GM19324 (cell line): ENCODE results near the gene ITCH.
A peak's percentile ranks its signal among the peaks of the same experiment; 100 is the strongest.
"Not testable (repeated sequence)": the region's sequence is repeated elsewhere in the genome, so short reads cannot be mapped to it uniquely, and the experiment has no call there.

Source experiments
- ATAC-seq: cut with Tn5 transposase; IDR thresholded peaks from one replicate; pipeline ENCODE4 v1.9.1; 2021; ENCODE audit warnings: mild to moderate bottlenecking, moderate library complexity; ENCODE audit not compliant: unreplicated experiment, low FRiP score

ITCH gene

DNA sequence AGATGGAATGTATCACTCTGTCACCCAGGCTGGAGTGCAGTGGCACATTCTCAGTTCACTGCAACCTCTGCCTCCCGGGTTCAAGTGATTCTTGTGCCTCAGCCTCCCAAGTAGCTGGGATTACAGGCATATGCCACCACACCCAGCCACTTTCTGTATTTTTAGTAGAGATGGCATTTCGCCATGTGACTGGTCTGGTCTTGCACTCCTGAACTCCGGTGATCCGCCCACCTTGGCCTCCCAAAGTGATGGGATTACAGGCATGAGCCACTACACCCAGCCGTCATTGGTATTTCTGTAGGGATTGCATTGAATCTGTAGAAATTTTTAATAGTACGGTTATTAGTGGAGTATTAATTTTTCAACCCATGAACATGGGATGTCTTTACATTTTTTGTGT is 134.5 kb downstream of the ITCH start:
- not testable (repeated sequence) for ATAC-seq

DNA sequence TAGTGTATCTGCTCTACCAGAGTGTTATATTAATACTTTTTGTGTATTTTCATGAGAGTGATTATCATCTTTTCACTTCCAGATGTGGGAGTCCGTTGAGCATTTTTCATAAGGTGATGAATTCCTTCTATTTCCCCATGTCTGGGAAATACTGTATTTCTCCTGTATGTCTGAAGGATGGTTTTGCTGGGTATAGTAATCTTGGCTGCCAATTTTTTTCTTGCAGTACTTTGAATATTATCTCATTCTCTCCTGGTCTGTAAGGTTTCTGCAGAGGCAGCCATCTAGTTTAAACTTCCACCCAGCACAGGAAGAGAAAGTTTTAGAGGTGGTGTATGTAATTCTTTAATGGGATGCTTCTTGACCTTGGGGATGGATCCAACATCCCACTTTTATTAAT is 137.8 kb downstream of the ITCH start:
- ATAC-seq = no peak

DNA sequence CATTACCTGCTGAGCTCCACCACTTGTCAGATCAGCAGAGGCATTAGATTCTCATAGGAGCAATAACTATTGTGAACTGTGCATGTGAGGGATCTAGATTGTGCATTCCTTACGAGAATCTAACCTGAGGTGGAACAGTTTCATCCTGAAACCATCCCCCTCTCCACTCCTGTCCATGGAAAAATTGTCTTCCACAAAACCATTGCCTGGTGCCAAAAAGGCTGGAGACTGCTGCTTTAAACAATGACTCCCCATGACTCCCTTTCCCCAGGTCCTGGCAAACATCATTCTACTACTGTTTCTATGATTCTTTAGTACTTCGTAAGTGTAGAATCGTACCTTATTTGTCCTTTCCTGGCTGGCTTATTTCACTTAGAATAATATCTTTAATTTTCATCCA is 143.4 kb downstream of the ITCH start:
- ATAC-seq = no peak

DNA sequence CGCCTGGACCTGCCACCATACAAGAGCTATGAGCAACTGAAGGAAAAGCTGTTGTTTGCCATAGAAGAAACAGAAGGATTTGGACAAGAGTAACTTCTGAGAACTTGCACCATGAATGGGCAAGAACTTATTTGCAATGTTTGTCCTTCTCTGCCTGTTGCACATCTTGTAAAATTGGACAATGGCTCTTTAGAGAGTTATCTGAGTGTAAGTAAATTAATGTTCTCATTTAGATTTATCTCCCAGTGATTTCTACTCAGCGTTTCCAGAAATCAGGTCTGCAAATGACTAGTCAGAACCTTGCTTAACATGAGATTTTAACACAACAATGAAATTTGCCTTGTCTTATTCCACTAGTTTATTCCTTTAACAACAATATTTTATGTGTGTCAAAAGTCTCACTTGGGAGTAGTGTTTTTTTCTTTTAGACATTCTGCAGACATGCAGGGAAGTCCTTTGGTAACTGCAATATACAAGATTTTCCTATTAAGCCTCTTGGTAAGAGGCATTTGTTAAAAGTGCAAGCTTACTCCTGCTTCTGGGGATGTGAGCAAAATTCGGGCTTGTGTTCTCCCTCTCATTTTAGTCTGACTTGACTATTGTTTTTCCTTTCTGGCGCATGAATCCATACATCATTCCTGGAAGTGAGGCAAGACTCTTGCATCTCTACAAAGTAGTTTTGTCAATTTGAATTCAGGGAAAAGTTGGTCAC is 144.8 kb downstream of the ITCH start:
- ATAC-seq = no peak

DNA sequence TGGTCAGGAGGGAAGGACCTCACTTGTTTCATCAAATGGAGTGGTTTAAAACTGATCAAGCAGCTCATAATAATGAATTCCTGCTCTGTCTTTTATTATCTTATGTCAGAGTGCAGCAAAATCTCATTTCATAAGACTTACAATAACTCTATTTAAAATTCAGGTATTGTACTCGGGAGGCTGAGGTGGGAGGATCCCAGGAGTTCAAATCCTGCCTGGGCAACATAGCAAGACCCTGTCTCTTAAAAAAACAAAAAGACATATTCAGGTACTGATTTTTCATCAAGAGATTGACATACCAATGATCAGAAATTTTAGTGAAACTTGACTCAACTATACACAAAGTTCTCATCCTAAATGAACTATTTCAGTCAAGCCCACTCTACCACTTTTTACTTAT is 147.5 kb downstream of the ITCH start:
- no peak for ATAC-seq

DNA sequence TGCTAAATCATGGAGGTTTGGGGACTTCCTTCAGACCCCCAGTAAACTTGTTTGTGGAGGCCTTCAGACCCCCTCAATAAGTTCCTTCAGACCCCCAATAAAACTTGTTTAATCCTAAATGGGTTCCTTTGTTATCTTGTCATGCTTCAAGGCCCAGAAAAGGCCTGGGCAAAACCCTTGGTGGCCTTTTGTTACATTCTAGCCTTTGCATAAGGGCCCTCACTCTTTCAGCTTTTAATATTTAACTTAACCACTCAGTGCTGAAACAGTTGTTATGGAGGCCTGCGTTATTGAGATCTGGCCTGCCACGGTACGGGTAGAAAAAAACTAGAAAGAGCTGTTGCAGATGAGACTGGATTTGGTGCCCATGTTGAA is 148.8 kb downstream of the ITCH start:
- ATAC-seq = no peak

DNA sequence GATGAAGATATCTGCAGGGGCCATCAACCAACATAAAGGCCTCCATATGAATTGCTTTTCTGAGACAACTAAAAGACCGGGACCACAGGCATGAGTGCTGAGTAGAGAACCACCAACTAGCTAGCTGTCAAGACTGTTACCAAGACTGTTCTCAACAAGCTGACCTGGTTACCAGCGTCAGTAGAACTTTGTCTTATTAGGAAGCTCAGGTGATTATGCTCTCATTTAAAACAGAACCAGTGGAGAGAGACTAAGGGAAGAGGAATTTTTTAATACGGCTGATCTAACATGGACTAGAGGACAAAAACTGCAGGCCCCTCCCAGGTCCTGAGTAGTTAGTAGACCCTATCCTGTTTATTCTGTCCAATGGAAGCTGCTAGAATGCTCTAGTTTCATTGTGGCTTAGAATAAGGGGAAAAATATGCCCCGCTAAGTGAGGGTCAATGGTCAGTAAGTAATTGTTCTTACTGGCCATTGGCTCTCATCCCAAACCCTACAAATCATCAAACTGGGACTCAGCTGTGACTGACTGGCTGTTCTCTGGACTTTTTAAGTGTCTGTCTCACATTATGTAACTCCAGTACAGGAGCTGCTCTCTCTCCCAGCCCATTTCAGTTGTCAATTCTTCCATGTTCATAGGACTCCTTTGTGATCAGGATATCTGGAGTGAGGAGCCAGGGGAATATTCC is 149.3 kb downstream of the ITCH start:
- ATAC-seq = no peak

DNA sequence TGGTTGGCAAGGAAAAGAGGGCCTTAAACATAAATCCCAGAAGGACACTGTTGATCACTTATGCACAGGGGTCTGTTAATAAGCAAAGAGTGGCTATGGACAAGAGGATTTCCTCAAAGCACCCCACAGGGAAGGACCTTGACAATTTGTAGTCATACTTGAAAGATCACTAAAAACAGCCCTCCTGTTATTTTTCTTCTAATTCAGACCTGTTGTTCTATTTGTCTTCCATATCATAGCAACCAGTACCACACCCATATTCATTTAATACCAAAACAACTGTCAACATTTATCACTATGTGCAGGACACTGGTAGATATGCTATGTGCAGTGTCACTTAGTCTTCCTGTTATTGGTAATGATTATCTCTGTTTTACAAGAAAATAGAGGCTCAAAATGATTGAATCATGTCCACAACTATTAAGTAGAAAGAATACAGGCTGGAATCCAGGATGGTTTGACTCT is 149.9 kb downstream of the ITCH start:
- ATAC-seq = no peak

DNA sequence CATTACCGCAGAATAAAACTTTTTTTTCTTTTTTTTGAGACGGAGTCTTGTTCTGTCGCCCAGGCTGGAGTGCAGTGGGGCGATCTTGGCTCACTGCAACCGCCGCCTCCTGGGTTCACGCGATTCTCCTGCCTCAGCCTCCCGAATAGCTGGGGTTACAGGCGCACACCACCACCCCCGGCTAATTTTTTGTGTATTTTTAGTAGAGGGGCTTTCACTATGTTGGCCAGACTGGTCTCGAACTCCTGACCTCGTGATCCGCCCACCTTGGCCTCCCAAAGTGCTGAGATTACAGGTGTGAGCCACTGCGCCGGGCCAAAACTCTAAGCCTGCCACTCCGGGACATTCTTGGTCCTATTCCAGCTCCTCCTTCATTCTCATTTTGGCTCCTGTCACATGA is 151.0 kb downstream of the ITCH start:
- not testable (repeated sequence) for ATAC-seq

DNA sequence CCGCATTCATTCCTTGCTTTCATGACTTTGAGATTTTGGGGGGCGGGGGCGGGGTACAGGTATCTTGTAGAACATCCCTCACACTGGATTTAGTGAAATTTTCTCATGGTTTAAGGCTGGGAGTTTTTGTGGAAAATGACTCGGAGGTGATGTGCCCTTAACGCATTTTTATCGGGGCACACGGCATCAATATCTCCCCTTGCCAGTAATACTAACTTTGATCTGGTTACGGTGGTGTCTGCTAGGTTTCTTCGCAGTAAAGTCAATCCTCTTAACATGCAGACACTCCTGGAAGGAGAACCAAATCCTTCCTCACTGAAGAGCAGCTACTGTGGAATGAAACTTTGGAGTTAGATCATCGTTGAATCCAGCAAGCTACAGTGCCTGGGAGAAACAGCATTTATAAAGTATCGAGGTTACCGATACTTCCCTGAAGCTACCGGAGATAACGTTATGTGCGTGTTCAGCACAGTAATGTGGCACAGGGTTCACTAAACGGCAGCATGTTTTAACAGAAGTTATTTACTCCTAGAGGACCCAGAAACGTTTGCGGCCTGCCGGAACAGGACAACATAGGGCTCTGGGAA is 151.9 kb downstream of the ITCH start:
- ATAC-seq = no peak

DNA sequence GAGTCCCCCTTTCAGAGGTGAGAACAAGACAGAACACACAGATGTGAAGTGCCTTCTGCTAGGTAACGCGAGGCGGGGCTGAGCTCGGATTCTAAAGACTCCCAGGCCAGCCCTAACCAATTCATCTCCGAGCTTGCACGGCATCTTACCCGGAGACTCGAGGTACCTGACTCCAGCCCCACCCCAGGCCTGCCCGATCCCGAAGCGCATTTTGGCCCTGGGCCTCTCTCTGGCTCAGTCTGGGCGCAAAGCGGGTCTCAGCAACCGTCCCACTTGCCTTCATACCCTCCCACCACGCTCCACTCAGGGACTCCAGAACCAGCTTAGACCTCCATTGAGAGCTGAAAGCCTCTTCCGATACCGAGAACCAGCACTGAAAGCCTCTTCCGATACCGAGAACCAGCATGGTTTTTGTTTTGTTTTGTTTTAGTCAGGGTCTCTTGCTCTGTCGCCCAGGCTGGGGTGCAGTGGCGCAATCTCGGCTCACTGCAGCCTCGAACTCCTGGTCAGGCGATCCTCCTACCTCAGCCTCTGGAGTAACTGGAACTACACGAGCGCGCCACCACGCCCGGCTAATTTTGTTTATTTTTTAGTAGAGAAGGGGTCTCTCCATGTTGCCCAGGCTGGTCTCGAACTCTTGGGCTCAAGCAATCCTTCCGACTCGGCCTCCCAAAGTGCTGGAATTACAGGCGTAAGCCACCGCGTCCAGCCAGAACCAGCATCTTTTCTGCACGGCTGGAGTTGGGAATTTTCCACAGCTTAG is 152.6 kb downstream of the ITCH start:
- peak; percentile 38 for ATAC-seq

DNA sequence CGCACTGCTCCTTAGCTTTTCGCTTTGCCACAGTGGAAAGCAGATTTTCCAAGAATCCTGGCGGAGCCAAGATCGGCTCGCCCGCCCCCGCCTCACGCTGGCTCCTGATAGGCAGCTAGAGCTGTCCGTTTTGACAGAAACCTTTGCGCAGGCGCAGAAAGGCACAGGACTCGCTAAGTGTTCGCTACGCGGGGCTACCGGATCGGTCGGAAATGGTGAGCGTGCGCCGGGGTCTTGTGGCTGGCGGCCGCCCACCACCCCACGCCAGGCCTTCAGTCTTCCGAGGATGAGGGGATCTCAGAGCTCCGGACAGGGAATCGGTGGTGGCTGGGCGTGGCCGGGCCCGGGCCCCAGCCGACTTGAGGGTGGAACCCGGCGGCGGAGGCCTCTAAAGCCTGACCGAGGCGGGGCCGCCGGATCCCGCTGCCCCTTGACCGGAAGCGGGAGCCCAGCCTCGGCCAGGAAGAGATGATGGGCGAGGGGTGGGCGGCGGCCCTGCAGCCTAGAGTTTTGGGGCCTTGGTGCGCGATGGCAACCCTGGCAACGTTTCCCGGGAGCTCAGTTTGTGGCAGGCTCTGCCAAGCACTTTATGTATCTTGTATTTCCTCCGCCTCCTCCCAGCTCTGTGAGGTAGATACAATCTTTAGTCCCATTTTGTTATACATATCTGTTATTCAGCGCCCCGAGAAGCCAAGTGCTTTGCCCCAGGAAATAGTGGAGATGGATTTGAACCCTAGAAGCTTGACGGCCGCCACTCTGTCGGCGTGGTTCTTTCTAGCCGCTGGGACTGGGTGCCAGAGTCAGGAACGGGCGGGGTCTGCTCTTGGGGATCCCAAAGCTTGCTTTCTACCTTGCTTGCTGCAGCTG is 153.4 kb downstream of the ITCH start, which contains the start of gene DYNLRB1:
DYNLRB1 (plus strand) TSS at position 176 of the 867 bp plus-strand sequence; CDS start at position 213, 37 bp downstream.
- peak; percentile 78 for ATAC-seq

DNA sequence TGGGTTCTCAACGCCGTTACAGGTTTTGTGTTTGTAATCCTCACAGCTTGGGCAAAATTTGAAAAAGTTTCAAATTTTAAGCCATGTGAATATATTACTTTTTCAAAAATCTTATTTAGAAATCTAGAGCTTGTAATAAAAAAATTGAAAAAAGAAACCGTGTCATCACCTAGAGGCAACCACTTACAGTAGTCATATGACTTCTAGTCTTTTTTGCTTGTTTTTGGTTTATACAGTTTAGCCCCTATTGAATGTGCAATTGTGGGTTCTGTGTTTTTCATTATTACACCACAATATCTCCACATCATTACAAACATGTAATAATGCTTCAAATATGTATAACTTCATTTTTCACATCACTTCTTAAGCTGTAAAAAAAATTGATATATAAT is 154.0 kb downstream of the ITCH start:
- ATAC-seq = no peak

DNA sequence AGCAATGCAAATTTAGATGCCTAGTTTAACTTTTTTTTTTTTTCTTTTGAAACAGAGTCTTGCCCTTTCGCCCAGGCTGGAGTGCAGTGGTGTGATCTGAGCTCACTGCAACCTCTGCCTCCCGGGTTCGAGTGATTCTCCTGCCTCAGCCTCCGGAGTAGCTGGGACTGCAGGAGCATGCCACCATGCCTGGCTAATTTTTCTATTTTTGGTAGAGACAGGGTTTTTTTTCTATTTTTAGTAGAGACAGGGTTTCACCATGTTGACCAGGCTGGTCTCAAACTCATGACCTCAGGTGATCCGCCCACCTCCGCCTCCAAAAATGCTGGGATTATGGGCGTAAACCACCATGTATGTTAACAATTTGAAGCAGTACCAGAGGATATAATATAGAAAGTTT is 155.8 kb downstream of the ITCH start:
- not testable (repeated sequence) for ATAC-seq

DNA sequence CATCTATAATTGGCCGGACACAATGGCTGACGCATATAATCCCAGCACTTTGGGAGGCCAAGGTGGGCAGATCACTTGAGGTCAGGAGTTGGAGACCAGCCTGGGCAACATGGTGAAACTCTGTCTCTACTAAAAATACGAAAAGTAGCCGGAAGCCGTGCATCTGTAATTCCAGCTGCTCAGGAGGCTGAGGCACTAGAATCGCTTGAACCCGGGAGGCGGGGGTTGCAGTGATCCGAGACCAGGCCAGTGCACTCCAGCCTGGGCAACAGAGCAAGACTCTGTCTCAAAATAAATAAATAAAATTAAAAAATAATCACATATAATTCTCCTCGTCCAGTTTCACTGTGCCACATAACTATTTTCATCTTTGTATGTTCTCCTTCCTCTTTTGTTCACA is 156.8 kb downstream of the ITCH start:
- not testable (repeated sequence) for ATAC-seq

DNA sequence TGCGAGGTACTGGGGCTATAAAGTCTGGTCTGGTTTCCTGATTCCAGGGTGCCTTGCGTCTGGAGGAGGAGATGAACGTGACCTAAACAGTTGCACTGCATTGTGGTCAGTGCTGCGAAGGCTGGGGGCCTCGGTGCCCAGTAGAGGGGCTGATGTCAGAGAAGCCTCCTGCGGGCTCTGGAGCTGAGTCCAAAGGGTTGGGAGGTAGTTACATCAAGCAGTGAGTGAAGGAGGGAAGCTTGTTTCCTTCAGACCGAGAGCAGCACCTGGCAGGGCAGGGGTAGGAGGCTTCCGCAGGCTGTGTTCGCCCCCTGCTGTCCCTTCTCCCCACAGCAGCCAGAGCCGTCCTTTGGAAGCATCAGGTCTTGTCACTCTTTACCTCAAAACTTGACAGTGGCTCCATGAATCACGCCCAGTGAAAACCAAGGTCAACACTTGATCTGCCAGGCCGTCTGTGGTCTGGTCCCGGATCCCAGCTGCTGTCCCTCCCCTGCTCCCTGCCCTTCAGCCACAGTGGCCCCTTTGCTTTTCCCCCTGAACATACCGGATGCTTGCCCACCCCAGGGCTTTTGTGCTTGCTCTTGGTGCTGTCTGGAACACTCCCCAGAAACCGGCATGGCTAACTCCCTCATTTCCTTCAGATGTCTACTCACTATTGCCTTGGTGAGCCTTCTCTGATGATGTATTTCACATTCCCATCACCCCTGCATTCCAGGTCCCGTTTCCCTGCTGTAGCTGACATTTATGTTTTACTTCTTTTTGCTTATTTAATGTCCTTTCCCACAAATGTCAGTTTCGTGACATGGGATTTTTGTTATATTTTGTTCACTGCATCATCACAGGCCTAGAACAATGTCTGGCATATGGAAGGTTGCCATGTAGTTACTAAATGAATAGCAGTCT is 160.1 kb downstream of the ITCH start:
- no peak for ATAC-seq

DNA sequence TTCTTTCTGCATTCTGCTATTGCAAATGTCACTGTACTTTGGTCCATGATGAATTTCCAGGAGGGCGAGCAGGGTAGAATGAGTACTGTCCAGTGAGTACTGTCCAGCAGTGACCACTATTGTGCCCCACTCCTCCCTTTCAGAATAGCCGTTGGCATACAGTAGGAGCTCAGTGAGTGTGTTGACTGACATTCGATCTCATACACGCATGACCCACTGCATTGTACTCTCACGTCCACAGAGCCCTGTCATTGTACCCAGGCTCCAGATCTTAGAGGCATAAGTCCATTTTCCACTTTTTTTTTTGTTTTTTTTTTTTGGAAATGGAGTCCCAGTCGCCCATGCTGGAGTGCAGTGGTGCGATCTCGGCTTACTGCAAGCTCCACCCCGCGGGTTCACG is 161.4 kb downstream of the ITCH start:
- ATAC-seq = no peak

DNA sequence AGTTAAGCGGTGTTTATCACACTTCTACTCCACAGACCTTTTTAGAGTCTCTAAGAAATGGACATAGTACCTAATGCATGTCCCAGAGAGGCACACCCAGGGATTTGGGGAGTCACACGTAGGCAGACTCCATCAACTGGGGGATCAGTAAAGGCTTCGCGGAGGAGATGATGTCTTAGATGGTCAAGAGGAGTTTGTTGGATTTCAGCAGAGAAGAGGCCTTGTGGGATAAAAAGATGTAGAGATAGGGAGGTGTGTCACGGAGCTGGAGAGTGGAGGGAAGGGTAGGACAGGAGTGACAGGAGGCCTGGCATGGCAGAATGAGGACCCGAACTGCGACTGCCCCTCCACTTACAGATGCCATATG is 162.3 kb downstream of the ITCH start:
- ATAC-seq = no peak
